HepG2 (cell line): Measurements from ENCODE around the gene ARHGEF4. TPM values are rescaled to one million over a fixed set of nuclear protein-coding genes. Genes with fewer than 3 reads are reported as not detected.

ENCODE experiments used
- AKNA ChIP-seq: sonication (generic); formaldehyde crosslinking; IDR thresholded peaks from 2 replicates; pipeline ENCODE4 v1.4.0; 2020; ENCODE audit warnings: missing genetic modification reagents, borderline replicate concordance
- FOXM1 ChIP-seq: sonication (generic); formaldehyde crosslinking; IDR thresholded peaks from 2 replicates; pipeline ENCODE4 v1.5.0; 2020; ENCODE audit warnings: missing genetic modification reagents
- HOXA7 ChIP-seq: sonication (generic); formaldehyde crosslinking; IDR thresholded peaks from 2 replicates; pipeline ENCODE4 v1.8.1; 2022; ENCODE audit warnings: mild to moderate bottlenecking, missing genetic modification reagents, moderate library complexity
- IRF9 ChIP-seq: sonication (generic); formaldehyde crosslinking; IDR thresholded peaks from 2 replicates; pipeline ENCODE4 v1.8.0; 2022; ENCODE audit warnings: missing genetic modification reagents, mild to moderate bottlenecking, borderline replicate concordance
- KLF9 ChIP-seq: IDR thresholded peaks from 2 replicates; pipeline ENCODE4 v1.6.1; 2016; ENCODE audit warnings: low read depth
- KMT2B ChIP-seq: IDR thresholded peaks from 2 replicates; pipeline ENCODE4 v1.6.1; 2016; ENCODE audit warnings: missing genetic modification reagents, missing compliant biosample characterization
- MAF1 ChIP-seq: sonication (generic); formaldehyde crosslinking; IDR thresholded peaks from 2 replicates; pipeline ENCODE4 v1.5.0; 2020; ENCODE audit warnings: missing genetic modification reagents, borderline replicate concordance
- NCOR1 ChIP-seq: fragments of 200-600 bp; sonication (generic); IDR thresholded peaks from 2 replicates; pipeline ENCODE4 v1.7.0; 2017; ENCODE audit warnings: antibody characterized with exemption, low read length, borderline replicate concordance
- NPAS2 ChIP-seq: sonication (generic); formaldehyde crosslinking; IDR thresholded peaks from 2 replicates; pipeline ENCODE4 v1.8.0; 2022; ENCODE audit warnings: mild to moderate bottlenecking, missing genetic modification reagents, borderline replicate concordance
- RCOR2 ChIP-seq: IDR thresholded peaks from 2 replicates; pipeline ENCODE4 v1.6.1; 2016; ENCODE audit warnings: missing biosample characterization, missing genetic modification reagents
- TFE3 ChIP-seq: IDR thresholded peaks from 2 replicates; pipeline ENCODE4 v1.6.1; 2016
- WIZ ChIP-seq: sonication (generic); formaldehyde crosslinking; IDR thresholded peaks from 2 replicates; pipeline ENCODE4 v1.5.1; 2020; ENCODE audit warnings: mild to moderate bottlenecking, missing genetic modification reagents
- ZBTB33 ChIP-seq: sonication (generic); formaldehyde crosslinking; IDR thresholded peaks from 2 replicates; pipeline ENCODE4 v1.4.0; 2020; ENCODE audit warnings: missing genetic modification reagents
- ZFP37 ChIP-seq: sonication (generic); formaldehyde crosslinking; IDR thresholded peaks from 2 replicates; pipeline ENCODE4 v1.4.0; 2020; ENCODE audit warnings: missing genetic modification reagents, borderline replicate concordance
- ZNF256 ChIP-seq: sonication (generic); formaldehyde crosslinking; conservative IDR thresholded peaks from 2 replicates; pipeline ENCODE4 v1.4.0; 2020; ENCODE audit warnings: missing genetic modification reagents
- ZNF572 ChIP-seq: sonication (generic); formaldehyde crosslinking; IDR thresholded peaks from 2 replicates; pipeline ENCODE4 v1.5.1; 2020; ENCODE audit warnings: mild to moderate bottlenecking, missing genetic modification reagents
- ZNF670 ChIP-seq: sonication (generic); formaldehyde crosslinking; IDR thresholded peaks from 2 replicates; pipeline ENCODE4 v1.8.0; 2022; ENCODE audit warnings: mild to moderate bottlenecking, missing genetic modification reagents, borderline replicate concordance
- ZNF709 ChIP-seq: sonication (generic); formaldehyde crosslinking; IDR thresholded peaks from 2 replicates; pipeline ENCODE4 v1.5.0; 2020; ENCODE audit warnings: mild to moderate bottlenecking, missing genetic modification reagents
- ZNF839 ChIP-seq: sonication (generic); formaldehyde crosslinking; IDR thresholded peaks from 2 replicates; pipeline ENCODE4 v1.4.0; 2020; ENCODE audit warnings: missing genetic modification reagents, mild to moderate bottlenecking, borderline replicate concordance
- ZNF878 ChIP-seq: sonication (generic); formaldehyde crosslinking; IDR thresholded peaks from 2 replicates; pipeline ENCODE4 v1.8.1; 2023; ENCODE audit warnings: mild to moderate bottlenecking, missing genetic modification reagents, moderate library complexity
- polyA plus RNA-seq, 8 experiments: library from polyadenylated mRNA; depleted of rRNA in 3 of 8; stranded (reverse) in 7 of 8; unstranded in 1 of 8; fragments of >200 nt; fragmentation: Illumina TruSeq in 4 of 8; extraction: Trizol in 4 of 8; gene quantifications; 2 replicates each; pipeline versions ENCODE4 v1.2.1 to v1.2.3, GENCODE V29; 2011 to 2016; ENCODE audit warnings: low read depth in 4 of 8, missing spikeins in 1 of 8, mixed read lengths in 1 of 8; ENCODE audit not compliant: insufficient read depth in 1 of 8
- total RNA-seq, 5 experiments: library from RNA; depleted of rRNA; stranded (reverse); fragments of >200 nt; fragmentation: Illumina TruSeq; extraction: Trizol; gene quantifications; 2 replicates each; pipeline ENCODE4 v1.2.3, GENCODE V29; 2016; ENCODE audit warnings: low read depth in 1 of 5

Gene ARHGEF4
- total and polyA plus RNA-seq, 2 of the 13 experiments (the other 11 are each of a cell fraction or from before 2014, with no cell fraction given) = 0.11 to 0.13 TPM

- TF ChIP-seq ZNF670 (CRISPR knock-in tag) (peak; percentile 36; the same call in 1 of the 2 replicates), HOXA7 (no peak), IRF9 (CRISPR knock-in tag) (peak; percentile 86; the same call in 1 of the 2 replicates), ZNF839 (peak; percentile 62; the same call in 1 of the 2 replicates), ZNF878 (no peak), RCOR2 (CRISPR knock-in tag) (no peak), NPAS2 (CRISPR knock-in tag) (no peak), ZNF256 (CRISPR knock-in tag) (no peak), WIZ (peak; percentile 81; the same call in 1 of the 2 replicates), ZNF572 (CRISPR knock-in tag) (peak; percentile 94), ZNF709 (peak; percentile 93), AKNA (CRISPR knock-in tag) (no peak), KMT2B (CRISPR knock-in tag) (no peak), FOXM1 (CRISPR knock-in tag) (no peak), TFE3 (no peak), MAF1 (CRISPR knock-in tag) (no peak; the same call in 1 of the 2 replicates), ZBTB33 (CRISPR knock-in tag) (peak; percentile 70; the same call in 1 of the 2 replicates), NCOR1 (no peak), KLF9 (CRISPR knock-in tag) (no peak), ZFP37 (CRISPR knock-in tag) (0 out of 2 replicates have a peak, but pooled peaks have one; percentile 19)
These were observed 39.0 kb upstream of the ARHGEF4 start (continued) for GRCh38 chr2:130797493-130798435.
